Lower leg skin (tissue), 3 donors: Measurements from ENCODE around the gene WNT7A.

Source experiments
- POLR2A ChIP-seq, 2 donors: fragments of 450-650 bp; IDR thresholded peaks; one replicate each; pipeline ENCODE4 v1.6.1; 2016 to 2017; ENCODE audit warnings: antibody characterized with exemption in 2 of 2, mild to moderate bottlenecking in 1 of 2, moderate library complexity in 1 of 2
- TF ChIP-seq, protein P1 (sequence below), 3 donors: fragments of 450-650 bp; IDR thresholded peaks; one replicate each; pipeline ENCODE4 v1.5.1; 2016; ENCODE audit warnings: antibody characterized with exemption in 3 of 3, mild to moderate bottlenecking in 3 of 3, moderate library complexity in 2 of 3

DNA sequence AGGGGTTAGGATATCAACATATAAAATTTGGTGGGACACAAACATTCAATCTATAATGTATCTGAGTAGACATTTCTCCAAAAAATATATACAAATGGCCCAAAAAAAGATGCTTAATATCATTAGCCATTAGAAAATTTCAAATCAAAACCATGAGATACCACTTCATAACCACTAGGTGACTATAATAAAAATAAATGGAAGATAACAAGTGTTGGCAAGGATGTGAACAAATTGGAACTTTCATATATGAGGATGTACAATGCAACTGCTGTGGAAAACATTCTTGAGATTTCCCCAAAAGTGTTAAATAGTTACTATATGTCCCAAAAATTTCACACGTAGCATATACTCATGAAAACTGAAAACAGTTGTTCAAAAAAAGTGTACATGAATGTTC is 36.5 kb upstream of the WNT7A start:
- TF ChIP-seq, protein P1, sequence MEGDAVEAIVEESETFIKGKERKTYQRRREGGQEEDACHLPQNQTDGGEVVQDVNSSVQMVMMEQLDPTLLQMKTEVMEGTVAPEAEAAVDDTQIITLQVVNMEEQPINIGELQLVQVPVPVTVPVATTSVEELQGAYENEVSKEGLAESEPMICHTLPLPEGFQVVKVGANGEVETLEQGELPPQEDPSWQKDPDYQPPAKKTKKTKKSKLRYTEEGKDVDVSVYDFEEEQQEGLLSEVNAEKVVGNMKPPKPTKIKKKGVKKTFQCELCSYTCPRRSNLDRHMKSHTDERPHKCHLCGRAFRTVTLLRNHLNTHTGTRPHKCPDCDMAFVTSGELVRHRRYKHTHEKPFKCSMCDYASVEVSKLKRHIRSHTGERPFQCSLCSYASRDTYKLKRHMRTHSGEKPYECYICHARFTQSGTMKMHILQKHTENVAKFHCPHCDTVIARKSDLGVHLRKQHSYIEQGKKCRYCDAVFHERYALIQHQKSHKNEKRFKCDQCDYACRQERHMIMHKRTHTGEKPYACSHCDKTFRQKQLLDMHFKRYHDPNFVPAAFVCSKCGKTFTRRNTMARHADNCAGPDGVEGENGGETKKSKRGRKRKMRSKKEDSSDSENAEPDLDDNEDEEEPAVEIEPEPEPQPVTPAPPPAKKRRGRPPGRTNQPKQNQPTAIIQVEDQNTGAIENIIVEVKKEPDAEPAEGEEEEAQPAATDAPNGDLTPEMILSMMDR (IDR thresholded peaks at IDR 0.05) = no peak
- no peak for TF ChIP-seq POLR2A (IDR thresholded peaks at IDR 0.05)
